ENCODE results near the gene IL10RA.

Gene IL10RA

GRCh38 chr11:117962826-117963225 is 23.4 kb upstream of the IL10RA start:
- no peak overlapping the region for H3K4me3 ChIP-seq (ENCODE audit: low read depth in 1 of 2, low read length in 2 of 2)
- H3K9me3 ChIP-seq (ENCODE audit: control insufficient read depth in 1 of 2, low read length in 2 of 2), result no peaks in the 10 kb centered on the region
- no peak overlapping the region for H3K27ac ChIP-seq (ENCODE audit: low read depth, low read length)
- no peak overlapping the region for H3K9ac ChIP-seq (ENCODE audit: low read depth in 1 of 2, low read length in 2 of 2)
- H3K27me3 ChIP-seq (ENCODE audit: control insufficient read depth in 1 of 2, insufficient read depth in 2 of 2, low read length in 2 of 2), result no peaks in the 10 kb centered on the region
- H3K36me3 ChIP-seq (ENCODE audit: control insufficient read depth in 1 of 2, insufficient read depth in 2 of 2, low read length in 2 of 2), result no peaks in the 10 kb centered on the region
- no peaks in the 10 kb centered on the region for H3K4me1 ChIP-seq (ENCODE audit: control insufficient read depth in 1 of 2, insufficient read depth in 2 of 2, low read length in 2 of 2)

- no peak overlapping the region for H3K9ac ChIP-seq (ENCODE audit: low read depth in 1 of 2, low read length in 2 of 2)
- no peak overlapping the region for H3K4me3 ChIP-seq (ENCODE audit: low read depth in 1 of 2, low read length in 2 of 2)
- no peak overlapping the region for H3K27ac ChIP-seq (ENCODE audit: low read depth, low read length)
- H3K27me3 ChIP-seq (ENCODE audit: control insufficient read depth in 1 of 2, insufficient read depth in 2 of 2, low read length in 2 of 2), result no peaks in the 10 kb centered on the region
- no peaks in the 10 kb centered on the region for H3K36me3 ChIP-seq (ENCODE audit: control insufficient read depth in 1 of 2, insufficient read depth in 2 of 2, low read length in 2 of 2)
- H3K4me1 ChIP-seq (ENCODE audit: control insufficient read depth in 1 of 2, insufficient read depth in 2 of 2, low read length in 2 of 2), result peaks cover 5 to 18% of the 10 kb centered on the region in 2 donors
- H3K9me3 ChIP-seq (ENCODE audit: control insufficient read depth in 1 of 2, low read length in 2 of 2), result no peaks in the 10 kb centered on the region
Observed at GRCh38 chr11:117966908-117967307, 19.3 kb upstream of the IL10RA start.

GRCh38 chr11:117969160-117969991 is 16.8 kb upstream of the IL10RA start:
- Histone ChIP-seq H3K36me3 (ENCODE audit: control insufficient read depth in 1 of 2, insufficient read depth in 2 of 2, low read length in 2 of 2) (no peaks in the 10 kb centered on the region), H3K27ac (ENCODE audit: low read depth, low read length) (no peak overlapping the region), H3K9ac (ENCODE audit: low read depth in 1 of 2, low read length in 2 of 2) (no peak overlapping the region), H3K4me1 (ENCODE audit: control insufficient read depth in 1 of 2, insufficient read depth in 2 of 2, low read length in 2 of 2) (peaks cover 15 to 33% of the 10 kb centered on the region in 2 donors), H3K4me3 (ENCODE audit: low read depth in 1 of 2, low read length in 2 of 2) (no peak overlapping the region), H3K27me3 (ENCODE audit: control insufficient read depth in 1 of 2, insufficient read depth in 2 of 2, low read length in 2 of 2) (no peaks in the 10 kb centered on the region), H3K9me3 (ENCODE audit: control insufficient read depth in 1 of 2, low read length in 2 of 2) (no peaks in the 10 kb centered on the region)

GRCh38 chr11:117970400-117971024 is 15.7 kb upstream of the IL10RA start:
- Histone ChIP-seq H3K4me3 (ENCODE audit: low read depth in 1 of 2, low read length in 2 of 2) (no peak overlapping the region), H3K9me3 (ENCODE audit: control insufficient read depth in 1 of 2, low read length in 2 of 2) (no peaks in the 10 kb centered on the region), H3K36me3 (ENCODE audit: control insufficient read depth in 1 of 2, insufficient read depth in 2 of 2, low read length in 2 of 2) (no peaks in the 10 kb centered on the region), H3K27ac (ENCODE audit: low read depth, low read length) (no peak overlapping the region), H3K4me1 (ENCODE audit: control insufficient read depth in 1 of 2, insufficient read depth in 2 of 2, low read length in 2 of 2) (peaks cover 15 to 33% of the 10 kb centered on the region in 2 donors), H3K27me3 (ENCODE audit: control insufficient read depth in 1 of 2, insufficient read depth in 2 of 2, low read length in 2 of 2) (no peaks in the 10 kb centered on the region), H3K9ac (ENCODE audit: low read depth in 1 of 2, low read length in 2 of 2) (no peak overlapping the region)

GRCh38 chr11:117972044-117972443 is 14.2 kb upstream of the IL10RA start:
- Histone ChIP-seq H3K9me3 (ENCODE audit: control insufficient read depth in 1 of 2, low read length in 2 of 2) (no peaks in the 10 kb centered on the region), H3K9ac (ENCODE audit: low read depth in 1 of 2, low read length in 2 of 2) (no peak overlapping the region), H3K4me1 (ENCODE audit: control insufficient read depth in 1 of 2, insufficient read depth in 2 of 2, low read length in 2 of 2) (peaks cover 15 to 33% of the 10 kb centered on the region in 2 donors), H3K27ac (ENCODE audit: low read depth, low read length) (no peak overlapping the region), H3K36me3 (ENCODE audit: control insufficient read depth in 1 of 2, insufficient read depth in 2 of 2, low read length in 2 of 2) (no peaks in the 10 kb centered on the region), H3K27me3 (ENCODE audit: control insufficient read depth in 1 of 2, insufficient read depth in 2 of 2, low read length in 2 of 2) (no peaks in the 10 kb centered on the region), H3K4me3 (ENCODE audit: low read depth in 1 of 2, low read length in 2 of 2) (no peak overlapping the region)

GRCh38 chr11:117972629-117973502 is 13.3 kb upstream of the IL10RA start:
- H3K4me3 ChIP-seq (ENCODE audit: low read depth in 1 of 2, low read length in 2 of 2), result no peak overlapping the region
- H3K4me1 ChIP-seq (ENCODE audit: control insufficient read depth in 1 of 2, insufficient read depth in 2 of 2, low read length in 2 of 2), result peaks cover 15 to 33% of the 10 kb centered on the region in 2 donors
- no peak overlapping the region for H3K27ac ChIP-seq (ENCODE audit: low read depth, low read length)
- H3K36me3 ChIP-seq (ENCODE audit: control insufficient read depth in 1 of 2, insufficient read depth in 2 of 2, low read length in 2 of 2), result no peaks in the 10 kb centered on the region
- H3K27me3 ChIP-seq (ENCODE audit: control insufficient read depth in 1 of 2, insufficient read depth in 2 of 2, low read length in 2 of 2), result no peaks in the 10 kb centered on the region
- no peak overlapping the region for H3K9ac ChIP-seq (ENCODE audit: low read depth in 1 of 2, low read length in 2 of 2)
- H3K9me3 ChIP-seq (ENCODE audit: control insufficient read depth in 1 of 2, low read length in 2 of 2), result no peaks in the 10 kb centered on the region

GRCh38 chr11:117973503-117973860 is 12.7 kb upstream of the IL10RA start:
- Histone ChIP-seq H3K36me3 (ENCODE audit: control insufficient read depth in 1 of 2, insufficient read depth in 2 of 2, low read length in 2 of 2) (no peaks in the 10 kb centered on the region), H3K9ac (ENCODE audit: low read depth in 1 of 2, low read length in 2 of 2) (no peak overlapping the region), H3K27ac (ENCODE audit: low read depth, low read length) (no peak overlapping the region), H3K4me3 (ENCODE audit: low read depth in 1 of 2, low read length in 2 of 2) (no peak overlapping the region), H3K27me3 (ENCODE audit: control insufficient read depth in 1 of 2, insufficient read depth in 2 of 2, low read length in 2 of 2) (no peaks in the 10 kb centered on the region), H3K4me1 (ENCODE audit: control insufficient read depth in 1 of 2, insufficient read depth in 2 of 2, low read length in 2 of 2) (peaks cover 15 to 30% of the 10 kb centered on the region in 2 donors), H3K9me3 (ENCODE audit: control insufficient read depth in 1 of 2, low read length in 2 of 2) (no peaks in the 10 kb centered on the region)

- Histone ChIP-seq H3K27me3 (ENCODE audit: control insufficient read depth in 1 of 2, insufficient read depth in 2 of 2, low read length in 2 of 2) (no peaks in the 10 kb centered on the region), H3K9me3 (ENCODE audit: control insufficient read depth in 1 of 2, low read length in 2 of 2) (no peaks in the 10 kb centered on the region), H3K9ac (ENCODE audit: low read depth in 1 of 2, low read length in 2 of 2) (no peak overlapping the region), H3K36me3 (ENCODE audit: control insufficient read depth in 1 of 2, insufficient read depth in 2 of 2, low read length in 2 of 2) (no peaks in the 10 kb centered on the region), H3K4me3 (ENCODE audit: low read depth in 1 of 2, low read length in 2 of 2) (no peak overlapping the region), H3K27ac (ENCODE audit: low read depth, low read length) (no peak overlapping the region), H3K4me1 (ENCODE audit: control insufficient read depth in 1 of 2, insufficient read depth in 2 of 2, low read length in 2 of 2) (peaks cover 10 to 14% of the 10 kb centered on the region in 2 donors)
Observed at GRCh38 chr11:117976445-117976844, 9.7 kb upstream of the IL10RA start.

- Histone ChIP-seq H3K27me3 (ENCODE audit: control insufficient read depth in 1 of 2, insufficient read depth in 2 of 2, low read length in 2 of 2) (no peaks in the 10 kb centered on the region), H3K4me1 (ENCODE audit: control insufficient read depth in 1 of 2, insufficient read depth in 2 of 2, low read length in 2 of 2) (peaks cover 10 to 14% of the 10 kb centered on the region in 2 donors), H3K36me3 (ENCODE audit: control insufficient read depth in 1 of 2, insufficient read depth in 2 of 2, low read length in 2 of 2) (no peaks in the 10 kb centered on the region), H3K27ac (ENCODE audit: low read depth, low read length) (no peak overlapping the region), H3K9me3 (ENCODE audit: control insufficient read depth in 1 of 2, low read length in 2 of 2) (no peaks in the 10 kb centered on the region), H3K9ac (ENCODE audit: low read depth in 1 of 2, low read length in 2 of 2) (no peak overlapping the region), H3K4me3 (ENCODE audit: low read depth in 1 of 2, low read length in 2 of 2) (no peak overlapping the region)
Observed at GRCh38 chr11:117977029-117977428, 9.2 kb upstream of the IL10RA start.
